CD4-positive, alpha-beta T cell (primary cell): Measurements from ENCODE around the gene AGPAT3. TPM values are rescaled to one million over a fixed set of nuclear protein-coding genes. Genes with fewer than 3 reads are reported as not detected.
"Not testable (repeated sequence)": the region's sequence is repeated elsewhere in the genome, so short reads cannot be mapped to it uniquely, and the experiment has no call there.

ENCODE experiments used
- ATAC-seq: fragments of 200-7000 bp; cut with Tn5 transposase; one replicate; pipeline ENCODE4 v1.10.0; 2022; ENCODE audit warnings: mild to moderate bottlenecking; ENCODE audit not compliant: poor library complexity
- CTCF ChIA-PET: fragments of 350-600 bp; sonication (Branson Sonifier 250); formaldehyde crosslinking; loops from one replicate; lab custom pipeline; 2021; ENCODE audit warnings: antibody characterized with exemption, inconsistent platforms; lab: Charles Lee
- POLR2A ChIA-PET: fragments of 350-600 bp; sonication (Branson Sonifier 250); formaldehyde crosslinking; loops from one replicate; lab custom pipeline; 2021; ENCODE audit warnings: antibody characterized with exemption, inconsistent platforms; lab: Charles Lee
- DNase-seq, 14 experiments: peaks; one replicate each; pipeline ENCODE4 v3.0.0-alpha.2; 2013 to 2020; ENCODE audit warnings: mixed read lengths in 2 of 14
- H3K27ac ChIP-seq, 2 donors: one replicate each; pipeline versions ENCODE4 v1.5.1 to v1.7.0; 2013; ENCODE audit warnings: low read length in 2 of 2, low read depth in 1 of 2, mild to moderate bottlenecking in 1 of 2
- H3K27me3 ChIP-seq, 2 experiments: 1 replicate in 1 of 2; 2 replicates in 1 of 2; pipeline versions ENCODE4 v1.6.1 to v1.7.0; 2013; ENCODE audit warnings: low read length in 2 of 2, control low read depth in 1 of 2, mild to moderate bottlenecking in 1 of 2, moderate library complexity in 1 of 2; ENCODE audit not compliant: insufficient read depth in 2 of 2, control insufficient read depth in 1 of 2
- H3K36me3 ChIP-seq: one replicate; pipeline ENCODE4 v1.6.1; 2013; ENCODE audit warnings: low read length, control low read depth; ENCODE audit not compliant: insufficient read depth
- H3K4me1 ChIP-seq: one replicate; pipeline ENCODE4 v1.6.1; 2013; ENCODE audit warnings: low read length, control low read depth; ENCODE audit not compliant: insufficient read depth
- H3K4me3 ChIP-seq: one replicate; pipeline ENCODE4 v1.5.1; 2013; ENCODE audit warnings: mild to moderate bottlenecking, low read length, moderate library complexity
- H3K9me3 ChIP-seq, 2 experiments: 1 replicate in 1 of 2; 2 replicates in 1 of 2; pipeline versions ENCODE4 v1.6.1 to v1.7.0; 2013; ENCODE audit warnings: low read length in 2 of 2, mild to moderate bottlenecking in 2 of 2, control low read depth in 1 of 2, moderate library complexity in 1 of 2; ENCODE audit not compliant: control insufficient read depth in 1 of 2, insufficient read depth in 1 of 2
- H3K27ac Mint-ChIP-seq: one replicate; pipeline ENCODE4 v1.8.0; 2020; ENCODE audit warnings: mixed read lengths
- H3K27me3 Mint-ChIP-seq: one replicate; pipeline ENCODE4 v1.8.0; 2021; ENCODE audit warnings: mixed read lengths
- H3K36me3 Mint-ChIP-seq: one replicate; pipeline ENCODE4 v1.8.0; 2021; ENCODE audit warnings: low read depth, mixed read lengths
- H3K4me1 Mint-ChIP-seq: one replicate; pipeline ENCODE4 v1.8.0; 2021; ENCODE audit warnings: low read depth, mixed read lengths
- H3K4me3 Mint-ChIP-seq: one replicate; pipeline ENCODE4 v1.8.0; 2020; ENCODE audit warnings: mild to moderate bottlenecking, mixed read lengths
- H3K9me3 Mint-ChIP-seq: one replicate; pipeline ENCODE4 v1.8.0; 2020; ENCODE audit warnings: mixed read lengths
- CTCF ChIP-seq: fragments of 200-600 bp; IDR thresholded peaks from one replicate; pipeline ENCODE4 v1.8.0; 2022; ENCODE audit warnings: antibody characterized with exemption, mild to moderate bottlenecking
- intact Hi-C, 2 experiments: fragments of 100-400 bp; cut with DNase I in 1 of 2; cut with micrococcal nuclease in 1 of 2; formaldehyde crosslinking; loops; one replicate each; pipeline versions ENCODE4 v1.15.1 to v1.9.0; 2023 to 2025; cut with DNase I, micrococcal nuclease
- total RNA-seq, 174 experiments: library from RNA in 2 of 174; stranded (reverse) in 2 of 174; gene quantifications; one replicate each; pipeline ENCODE4 v1.2.3 and lab custom pipeline; 2021 to 2026

The AGPAT3 gene
- total RNA-seq, 2 experiments from 2014 or later: 40.8 to 43.4 TPM

GRCh38 chr21:43893536-43894205 is 28.6 kb downstream of the AGPAT3 start:
- Histone ChIP-seq H3K27me3 (no peaks in the 10 kb centered on the region), H3K9me3 (no peaks in the 10 kb centered on the region), H3K4me3 (peak overlapping the region; percentile 36), H3K36me3 (peaks cover 12% of the 10 kb centered on the region), H3K4me1 (peaks cover 21% of the 10 kb centered on the region), H3K27ac (no peak overlapping the region)
- Mint-ChIP-seq H3K27ac (peak overlapping the region; percentile 29), H3K4me1 (peaks cover 49% of the 10 kb centered on the region), H3K36me3 (peaks cover 30% of the 10 kb centered on the region), H3K9me3 (no peaks in the 10 kb centered on the region), H3K4me3 (peak overlapping the region; percentile 32), H3K27me3 (no peaks in the 10 kb centered on the region)
- intact Hi-C loops: loop anchor here in 1 of 2 experiments (2.0 kb wide), 1 partner anchor 27 kb away; no protein-coding TSS in a partner anchor
- POLR2A ChIA-PET: interaction anchor here (1.0 to 1.6 kb wide), 3 partner anchors 23 to 28 kb away, joined by 3 to 4 read pairs (median 3); no protein-coding TSS in a partner anchor
- DNase-seq (peak in 3 of 14 experiments; percentile 34 to 41 (median 38)), ATAC-seq (peak; percentile 64)
- TF ChIP-seq CTCF: no peak
- CTCF ChIA-PET: interaction anchor here (0.9 to 1.8 kb wide), 5 partner anchors 25 to 82 kb away, joined by 3 to 6 read pairs (median 3); no protein-coding TSS in a partner anchor

DNA sequence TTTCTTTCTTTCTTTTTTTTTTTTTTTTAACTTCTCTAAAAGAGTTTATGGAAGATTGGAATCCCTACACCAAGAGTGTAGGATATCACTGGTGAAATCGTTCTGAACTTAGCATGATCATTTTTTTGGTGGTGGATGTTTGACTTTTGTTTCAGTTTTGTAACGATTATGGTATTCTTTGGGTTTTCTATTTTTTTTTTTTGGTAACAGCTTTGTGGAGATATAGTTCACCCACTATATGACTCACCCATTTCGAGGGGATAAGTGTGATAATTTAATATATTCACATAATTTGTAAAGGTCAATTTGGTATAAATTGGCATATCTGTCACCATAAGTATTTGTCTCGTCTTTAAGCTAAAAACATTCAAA is 29.2 kb downstream of the AGPAT3 start:
- DNase-seq (no peak), ATAC-seq (peak; percentile 17)
- Mint-ChIP-seq H3K9me3 (no peaks in the 10 kb centered on the region), H3K4me1 (peaks cover 49% of the 10 kb centered on the region), H3K36me3 (peaks cover 36% of the 10 kb centered on the region), H3K27ac (peak overlapping the region; percentile 29), H3K27me3 (no peaks in the 10 kb centered on the region), H3K4me3 (peak overlapping the region; percentile 32)
- peaks cover 21% of the 10 kb centered on the region for H3K4me1 ChIP-seq
- H3K27ac ChIP-seq: no peak overlapping the region
- POLR2A ChIA-PET: interaction anchor here (1.0 to 1.5 kb wide), 2 partner anchors 23 to 24 kb away, joined by 3 to 4 read pairs; no protein-coding TSS in a partner anchor
- CTCF ChIA-PET: interaction anchor here (0.9 to 1.4 kb wide), 2 partner anchors 24 to 81 kb away, joined by 3 to 6 read pairs; no protein-coding TSS in a partner anchor
- no peaks in the 10 kb centered on the region for H3K27me3 ChIP-seq
- TF ChIP-seq CTCF: no peak
- H3K4me3 ChIP-seq: peak overlapping the region; percentile 36
- peaks cover 0 to under 1% of the 10 kb centered on the region in 2 experiments for H3K9me3 ChIP-seq
- H3K36me3 ChIP-seq: peaks cover 15% of the 10 kb centered on the region
- intact Hi-C loops: no loop called here

GRCh38 chr21:43895196-43895595 is 30.2 kb downstream of the AGPAT3 start:
- ATAC-seq (no peak), DNase-seq (no peak)
- intact Hi-C loops: no loop called here
- Mint-ChIP-seq H3K27me3 (no peaks in the 10 kb centered on the region), H3K9me3 (no peaks in the 10 kb centered on the region), H3K27ac (no peak overlapping the region), H3K4me1 (peaks cover 43% of the 10 kb centered on the region), H3K4me3 (no peak overlapping the region), H3K36me3 (peaks cover 36% of the 10 kb centered on the region)
- H3K27me3 ChIP-seq: no peaks in the 10 kb centered on the region
- peaks cover 16% of the 10 kb centered on the region for H3K36me3 ChIP-seq
- H3K9me3 ChIP-seq: peaks cover 0 to 5% of the 10 kb centered on the region in 2 experiments
- ChIA-PET POLR2A (no interaction called here), CTCF (no interaction called here)
- H3K4me1 ChIP-seq: peaks cover 21% of the 10 kb centered on the region
- TF ChIP-seq CTCF: no peak
- H3K27ac ChIP-seq: no peak overlapping the region
- no peak overlapping the region for H3K4me3 ChIP-seq

- H3K27ac Mint-ChIP-seq, H3K4me3 Mint-ChIP-seq, CTCF ChIA-PET, H3K9me3 ChIP-seq, H3K9me3 Mint-ChIP-seq, ATAC-seq, H3K27me3 Mint-ChIP-seq, intact Hi-C loops, H3K27me3 ChIP-seq, DNase-seq, H3K27ac ChIP-seq, POLR2A ChIA-PET, H3K4me3 ChIP-seq: not testable (repeated sequence)
- H3K36me3 ChIP-seq: peaks cover 15% of the 10 kb centered on the region
- H3K4me1 ChIP-seq: peaks cover 25% of the 10 kb centered on the region
- Mint-ChIP-seq H3K4me1 (peaks cover 36% of the 10 kb centered on the region), H3K36me3 (peaks cover 36% of the 10 kb centered on the region)
Measured at GRCh38 chr21:43896696-43897299, 31.8 kb downstream of the AGPAT3 start.
